SHP77 (cell line): ENCODE data around the gene CHD5.

Source experiments
- DNase-seq, 2 experiments: peaks; one replicate each; lab custom pipeline; 2025; lab: John Stamatoyannopoulos, UW

The CHD5 gene

DNA sequence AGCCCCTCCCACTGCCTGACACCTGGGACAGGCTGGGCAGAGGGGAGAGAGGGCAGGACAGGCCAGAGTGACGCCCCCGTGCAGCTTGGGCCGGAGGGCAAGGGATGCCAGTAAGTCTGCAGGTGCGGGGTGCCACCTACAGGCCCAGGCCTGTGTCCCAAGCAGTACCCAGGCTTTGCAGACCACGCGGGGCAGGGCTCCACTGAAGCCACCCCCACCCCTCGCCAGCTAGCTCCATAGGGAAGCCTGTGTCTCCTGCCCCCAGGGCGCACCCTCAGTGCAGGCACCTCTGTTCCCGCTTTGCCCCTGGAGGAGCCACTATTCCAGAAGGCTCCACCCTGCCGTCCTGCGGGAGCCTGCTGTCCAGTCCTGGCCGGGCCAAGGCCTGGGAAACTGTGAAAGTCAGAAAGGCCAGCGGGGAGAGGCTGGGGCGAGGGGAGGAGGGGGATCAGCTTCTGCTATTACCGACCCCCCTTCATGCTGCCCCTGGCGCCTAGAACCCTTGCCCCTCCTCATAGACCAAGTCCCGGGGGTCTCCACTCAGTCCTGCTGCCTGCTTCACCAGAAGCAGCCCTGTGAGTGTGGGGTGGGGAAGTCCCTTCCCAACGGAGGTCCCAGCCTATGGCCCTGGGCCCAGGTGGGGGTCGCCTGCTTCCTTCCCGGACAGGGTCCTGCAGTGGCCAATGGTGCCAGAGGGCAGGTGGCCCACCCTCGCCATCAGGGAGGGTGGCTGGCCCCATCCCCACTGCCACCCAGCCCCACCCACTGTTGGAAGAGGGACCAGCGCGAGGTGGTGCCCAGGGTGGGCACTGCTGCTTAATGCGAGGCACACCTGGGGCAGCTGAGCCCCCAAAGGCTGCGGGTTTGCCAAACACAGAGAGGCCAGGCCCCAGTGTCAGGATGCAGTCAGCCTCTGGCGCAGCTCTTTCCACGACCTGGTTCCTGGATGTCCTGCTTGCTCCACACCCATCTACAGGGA is 80.0 kb downstream of the CHD5 start:
- DNase-seq = no peak

DNA sequence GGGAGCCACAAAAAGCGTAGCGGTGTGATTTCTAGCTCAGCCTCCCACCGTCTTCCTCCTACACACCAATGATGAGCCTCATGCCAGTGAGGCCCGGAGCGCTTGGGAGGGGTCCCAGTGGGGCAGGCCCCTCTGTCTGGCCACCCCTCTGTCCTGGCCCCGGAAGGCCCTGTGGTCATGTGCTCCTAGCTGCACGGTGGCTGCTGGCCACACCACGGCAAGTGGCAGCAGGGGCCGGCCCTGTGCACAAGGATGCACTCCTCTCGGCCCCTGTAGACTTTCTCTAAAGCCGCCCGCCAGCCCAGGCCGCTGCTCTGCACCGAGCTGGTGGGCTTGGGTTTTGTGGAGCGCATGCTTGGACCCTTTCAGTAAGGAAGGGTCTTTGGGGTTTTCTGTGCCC is 80.8 kb downstream of the CHD5 start:
- DNase-seq = no peak

DNA sequence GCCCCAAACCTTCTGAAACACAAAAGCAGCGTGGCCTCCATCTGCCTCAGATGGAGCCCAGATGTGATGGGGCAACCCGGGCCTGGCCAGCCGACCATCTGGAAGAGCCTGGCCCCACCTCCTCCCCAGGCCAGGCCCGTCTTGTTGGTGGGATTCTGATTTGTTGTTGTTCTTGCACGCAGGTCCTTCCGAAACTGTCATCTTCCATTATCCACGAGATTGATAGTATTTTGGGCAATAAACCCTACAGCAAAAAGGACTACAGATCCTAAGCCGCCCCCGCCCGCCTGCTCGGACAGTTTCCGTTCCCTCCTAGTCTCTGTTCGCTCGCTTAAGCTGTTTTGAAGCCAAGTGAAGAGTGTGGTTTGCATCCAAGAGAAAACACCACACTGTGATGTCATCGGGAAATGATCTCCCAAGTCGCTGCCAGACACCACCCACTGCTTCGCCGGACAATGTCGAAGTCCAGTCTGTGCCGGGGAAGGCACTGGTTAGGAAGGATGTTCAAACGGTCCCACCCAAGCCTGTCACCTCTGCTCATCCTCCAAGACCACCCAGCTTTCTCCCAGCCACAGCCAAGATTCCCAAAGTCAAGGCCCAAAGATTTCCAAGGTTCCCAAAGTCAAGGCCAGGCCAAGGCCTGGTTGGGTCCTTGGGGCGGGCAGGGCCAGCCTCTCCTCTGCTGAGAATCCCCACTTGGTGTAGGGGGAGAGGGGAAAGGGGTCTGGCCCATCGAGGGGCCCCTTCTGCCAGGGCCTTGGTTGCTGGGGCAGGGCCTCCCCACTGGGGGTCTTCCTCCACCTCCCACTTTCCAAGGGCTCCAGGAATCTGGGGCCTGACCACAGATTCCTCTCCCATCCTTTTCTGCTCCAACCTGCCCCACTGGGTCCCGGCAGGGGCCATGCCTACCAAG is 81.6 kb downstream of the CHD5 start:
- no peak for DNase-seq

DNA sequence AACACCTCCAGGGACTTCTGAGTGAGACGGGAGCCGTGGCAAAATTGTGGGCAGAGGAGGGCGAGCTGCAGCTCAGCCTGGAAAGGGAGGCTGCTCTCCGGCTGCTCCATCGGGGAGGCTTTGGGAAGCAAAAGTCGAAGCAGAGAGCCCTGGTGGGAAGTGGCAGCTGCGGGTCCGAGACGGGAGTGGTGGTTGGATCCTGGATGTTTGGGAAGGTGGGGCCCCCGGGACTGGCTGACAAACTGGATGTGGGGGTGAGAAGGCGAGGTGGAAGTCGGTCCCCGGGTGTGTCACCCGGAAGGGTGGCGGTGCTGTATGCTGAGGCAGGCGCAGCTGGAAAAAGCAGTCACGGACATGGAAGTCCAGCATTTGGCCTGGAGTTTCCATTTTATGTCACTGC is 82.3 kb downstream of the CHD5 start:
- no peak for DNase-seq

DNA sequence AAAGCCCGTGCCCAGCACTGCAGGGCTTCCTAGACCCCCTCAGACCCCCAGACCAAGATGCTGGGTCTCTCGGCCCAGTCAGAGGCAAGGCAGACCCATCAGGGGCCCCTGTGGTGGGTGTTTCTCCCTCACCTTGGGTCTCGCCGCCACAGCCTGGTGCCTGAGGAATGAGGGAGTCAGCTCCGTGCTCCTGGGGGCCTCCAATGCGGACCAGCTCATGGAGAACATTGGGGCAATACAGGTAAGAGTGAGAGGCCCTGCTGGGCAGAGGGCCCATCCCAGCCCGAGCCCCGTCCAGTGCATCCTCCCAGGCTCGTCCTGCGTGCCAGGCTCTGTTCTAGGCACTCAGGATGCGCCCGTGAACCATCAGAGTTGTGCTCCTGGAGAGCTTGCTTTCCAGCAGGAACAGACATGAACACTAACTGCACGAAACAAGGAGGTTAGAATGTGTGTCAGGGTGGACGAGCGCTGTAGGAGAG is 83.0 kb downstream of the CHD5 start:
- no peak for DNase-seq

DNA sequence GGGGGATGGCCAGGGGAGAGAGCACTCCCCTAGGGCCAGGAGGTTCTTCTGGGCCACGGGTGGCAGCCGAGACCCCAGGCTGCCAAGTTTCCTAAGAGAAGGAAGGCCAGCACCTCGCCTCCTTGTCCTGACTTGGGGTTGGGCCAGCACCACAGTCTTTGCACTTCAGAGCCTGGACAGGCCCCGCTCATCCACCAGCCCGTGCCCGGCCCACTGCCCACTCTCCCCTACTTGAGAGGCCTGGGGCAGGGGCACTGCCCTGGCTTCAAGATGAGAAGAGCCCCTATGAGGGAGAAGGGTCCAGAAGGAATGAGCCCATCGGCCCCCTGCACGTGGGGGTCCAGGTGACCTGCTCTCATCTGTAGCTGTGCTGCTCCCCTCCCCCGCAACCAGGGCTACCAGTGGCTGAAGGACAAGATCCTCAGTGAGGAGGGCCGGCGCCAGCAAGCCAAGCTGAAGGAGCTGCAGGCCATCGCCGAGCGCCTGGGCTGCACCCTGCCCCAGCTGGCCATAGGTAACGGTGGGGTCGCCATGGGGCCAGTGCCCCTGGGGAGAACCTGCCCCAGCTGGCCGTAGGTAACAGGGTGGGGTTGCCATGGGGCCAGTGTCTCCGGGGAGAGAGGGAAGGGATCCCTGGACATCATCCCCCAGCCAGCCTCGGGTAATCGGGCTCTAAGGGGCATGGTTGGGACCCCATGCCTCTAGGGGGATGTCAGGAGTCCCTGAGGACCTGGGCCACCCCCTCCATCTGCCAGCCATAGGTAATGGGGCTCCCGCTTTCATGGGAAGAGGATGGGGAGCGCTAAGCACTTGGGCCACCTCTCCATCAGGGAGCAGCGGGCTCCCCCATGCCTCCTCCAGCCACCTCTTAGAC is 83.6 kb downstream of the CHD5 start:
- no peak for DNase-seq

DNA sequence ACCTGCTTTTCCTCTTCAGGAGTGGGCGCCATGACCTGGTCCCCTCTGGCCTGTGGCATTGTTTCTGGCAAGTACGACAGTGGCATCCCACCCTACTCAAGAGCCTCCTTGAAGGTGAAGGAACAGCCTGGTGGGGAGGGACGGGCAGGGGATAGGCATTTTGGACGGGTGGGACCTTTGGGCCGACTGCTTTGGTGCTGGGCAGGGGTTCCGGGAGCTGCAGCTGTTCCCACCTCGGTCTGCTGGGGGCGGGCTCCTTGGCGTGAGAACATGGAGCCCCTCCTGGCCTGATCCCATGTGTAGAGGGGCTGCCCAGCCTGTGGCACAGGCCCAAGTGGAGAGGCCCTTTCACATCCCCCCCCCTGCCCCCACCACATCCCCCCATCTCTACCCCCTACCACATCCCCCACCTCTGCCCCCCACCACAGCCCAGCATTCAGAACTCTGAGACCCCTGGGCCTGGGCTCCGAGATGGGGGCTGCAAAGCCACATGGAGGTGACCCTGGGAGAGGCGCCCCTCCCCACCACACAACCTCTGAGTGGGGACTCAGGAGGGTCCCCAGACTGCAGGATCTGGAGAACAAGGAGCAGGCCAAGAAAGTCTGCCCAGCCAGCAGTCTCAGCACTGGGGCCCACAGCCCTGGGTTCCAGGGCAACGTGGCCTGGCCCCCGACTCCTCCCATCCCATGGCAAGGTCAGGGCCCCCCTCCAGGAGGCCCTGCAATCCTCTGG is 84.4 kb downstream of the CHD5 start:
- DNase-seq = no peak

DNA sequence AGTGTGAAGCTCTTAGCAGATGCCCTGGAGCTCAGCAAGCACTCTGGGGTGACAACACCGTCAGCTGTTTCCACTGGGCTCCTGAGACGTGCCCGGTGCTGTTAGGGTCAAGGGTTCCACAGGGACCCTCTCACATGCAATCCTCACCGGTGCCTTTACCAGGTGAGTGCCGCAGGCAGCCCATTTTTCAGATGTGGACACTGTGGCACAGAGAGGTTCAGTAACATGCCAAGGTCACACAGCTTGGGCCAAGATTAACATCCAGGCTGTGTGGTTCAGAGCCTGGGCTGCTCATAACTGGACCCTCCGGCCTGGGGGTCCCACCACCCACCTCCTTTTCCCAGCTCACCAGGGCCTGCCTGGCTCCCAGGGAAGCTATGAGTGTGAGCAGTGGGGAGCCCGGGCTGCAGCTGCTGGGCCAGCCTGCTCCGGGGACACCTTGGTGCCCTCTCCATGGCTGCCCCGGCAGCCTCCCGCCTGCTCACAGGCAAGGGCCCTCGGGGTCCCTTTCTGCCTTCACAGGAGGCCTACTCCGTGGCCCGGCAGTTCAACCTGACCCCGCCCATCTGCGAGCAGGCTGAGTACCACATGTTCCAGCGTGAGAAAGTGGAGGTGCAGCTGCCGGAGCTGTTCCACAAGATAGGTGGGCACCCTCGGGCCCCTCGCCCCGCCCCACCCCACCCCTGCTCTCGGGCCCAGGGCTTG is 85.2 kb downstream of the CHD5 start:
- no peak for DNase-seq

DNA sequence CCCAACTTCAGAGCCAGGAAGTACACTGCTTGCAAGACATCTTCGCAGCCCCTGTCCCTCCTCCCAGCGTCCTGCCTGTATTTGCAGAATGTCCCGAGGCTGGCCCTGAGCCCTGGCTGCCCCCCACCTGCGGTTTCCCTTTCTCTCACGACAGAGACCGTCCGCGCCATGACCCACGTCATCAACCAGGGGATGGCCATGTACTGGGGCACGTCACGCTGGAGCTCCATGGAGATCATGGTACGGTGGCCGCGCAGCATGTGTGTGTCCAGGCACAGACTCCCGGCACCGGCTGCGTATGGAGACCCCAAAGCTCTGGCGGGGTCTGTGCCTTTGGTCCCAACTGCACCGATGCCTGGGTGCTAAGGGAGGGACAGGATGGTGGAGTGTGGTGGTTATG is 85.9 kb downstream of the CHD5 start:
- no peak for DNase-seq

DNA sequence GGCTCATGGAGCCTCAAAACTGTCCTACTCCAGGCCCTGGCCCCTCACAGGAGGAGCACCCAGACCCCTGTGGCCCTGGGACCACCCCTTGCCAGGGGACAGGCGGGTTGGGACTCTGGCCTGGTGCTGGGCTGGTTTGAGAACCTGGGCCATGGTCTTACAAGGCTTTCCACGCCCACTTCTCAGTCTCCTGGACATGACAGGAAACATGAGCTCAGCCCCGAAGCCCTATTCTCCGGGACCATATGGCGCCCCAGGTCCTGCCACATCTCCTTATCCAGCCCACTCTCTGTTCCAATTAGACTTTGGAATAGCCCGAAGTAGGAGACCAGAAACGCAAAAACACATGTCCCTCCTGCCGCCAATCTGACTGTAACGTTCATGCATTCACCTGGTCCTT is 86.5 kb downstream of the CHD5 start:
- DNase-seq = no peak

DNA sequence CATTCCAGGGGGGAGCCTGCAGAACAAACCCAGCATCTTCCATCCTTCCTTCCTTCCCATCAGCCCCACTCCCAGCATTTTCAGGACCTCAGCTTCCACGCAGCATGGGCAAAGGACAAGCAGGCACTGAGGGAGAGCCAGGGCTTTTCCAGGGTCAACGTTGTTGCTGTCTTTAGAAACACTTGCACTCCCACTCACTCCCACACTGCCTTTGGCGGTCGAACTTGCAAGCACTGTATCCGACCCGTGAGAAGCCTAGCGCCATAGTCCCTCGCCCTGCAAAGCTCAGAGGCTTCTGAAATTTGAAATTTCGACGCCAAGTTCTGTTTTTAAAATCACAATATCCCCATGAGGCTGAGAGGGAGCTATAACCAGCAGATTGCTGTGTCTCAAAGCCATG is 87.0 kb downstream of the CHD5 start:
- no peak for DNase-seq

DNA sequence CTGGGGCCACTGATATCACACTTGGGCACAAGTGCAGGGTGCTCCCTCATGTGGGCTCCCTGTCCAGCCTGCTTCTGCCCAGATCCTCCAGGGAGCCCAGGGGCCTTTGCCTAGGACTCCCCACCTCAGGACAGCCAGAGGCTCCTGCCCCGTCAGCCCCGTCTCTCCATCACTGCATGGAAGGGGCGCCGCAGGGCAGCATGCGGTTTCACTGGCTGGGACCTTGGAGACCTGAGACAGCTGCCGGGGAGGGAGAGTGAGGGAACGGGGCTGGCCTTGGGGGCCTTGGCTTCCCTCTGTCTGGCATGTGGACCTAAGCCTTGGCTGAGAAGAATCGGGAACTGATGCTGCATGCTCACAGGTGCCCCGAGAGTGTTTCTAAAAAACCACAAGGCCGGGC is 87.9 kb downstream of the CHD5 start:
- DNase-seq = no peak

DNA sequence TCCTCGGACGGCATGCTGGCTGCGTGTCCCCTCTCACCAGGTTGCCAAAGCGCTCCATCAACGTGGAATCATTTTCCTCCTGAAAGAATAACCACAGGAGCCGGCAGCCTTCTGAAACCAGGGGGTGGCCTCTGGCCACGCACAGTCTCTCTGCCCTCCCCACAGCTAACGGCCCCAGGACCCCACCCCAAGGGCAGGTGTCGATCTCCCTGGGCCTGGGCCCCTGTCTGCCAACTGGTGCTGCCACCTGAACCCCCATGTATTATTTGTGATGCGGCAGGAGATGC is 88.4 kb downstream of the CHD5 start:
- DNase-seq = no peak

DNA sequence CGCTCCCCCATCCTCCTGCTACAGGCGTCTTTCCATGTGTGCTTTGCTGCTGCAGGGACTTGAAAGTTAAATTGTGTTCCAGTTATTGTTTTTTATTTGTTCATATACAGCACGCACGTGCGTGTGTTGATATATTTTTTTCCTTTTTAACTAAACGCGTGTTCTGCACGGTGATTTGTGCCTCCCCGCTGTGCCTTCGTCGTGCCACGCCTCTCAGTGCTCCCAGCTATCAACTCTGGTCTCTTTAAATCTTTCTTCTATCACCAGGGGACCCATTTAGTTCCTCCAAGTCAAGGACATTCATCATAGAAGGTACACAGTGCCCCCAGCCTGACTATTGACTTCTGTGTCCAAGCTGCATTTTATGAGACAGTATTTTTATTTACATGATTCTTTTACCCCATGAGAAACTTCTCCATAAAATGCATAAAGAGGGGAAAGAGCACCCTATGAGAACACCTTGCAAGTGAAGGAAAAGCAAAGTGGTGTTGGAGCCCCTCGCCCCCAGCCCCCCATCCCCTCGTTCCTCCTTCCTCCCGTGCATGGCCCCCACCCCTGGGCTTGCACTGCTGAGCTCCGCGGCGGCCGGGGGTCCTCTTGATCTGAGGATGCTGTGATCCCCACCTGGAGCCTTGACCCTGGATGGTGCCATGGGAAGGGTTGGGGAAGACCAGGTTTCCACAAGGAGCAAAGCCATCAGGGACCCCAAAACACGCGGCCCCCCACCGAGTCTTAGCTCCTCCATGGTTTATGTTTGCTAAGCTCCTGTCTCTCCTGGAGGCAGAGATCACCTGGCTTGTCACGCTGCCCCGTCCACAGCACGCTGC is 88.9 kb downstream of the CHD5 start:
- DNase-seq = no peak

DNA sequence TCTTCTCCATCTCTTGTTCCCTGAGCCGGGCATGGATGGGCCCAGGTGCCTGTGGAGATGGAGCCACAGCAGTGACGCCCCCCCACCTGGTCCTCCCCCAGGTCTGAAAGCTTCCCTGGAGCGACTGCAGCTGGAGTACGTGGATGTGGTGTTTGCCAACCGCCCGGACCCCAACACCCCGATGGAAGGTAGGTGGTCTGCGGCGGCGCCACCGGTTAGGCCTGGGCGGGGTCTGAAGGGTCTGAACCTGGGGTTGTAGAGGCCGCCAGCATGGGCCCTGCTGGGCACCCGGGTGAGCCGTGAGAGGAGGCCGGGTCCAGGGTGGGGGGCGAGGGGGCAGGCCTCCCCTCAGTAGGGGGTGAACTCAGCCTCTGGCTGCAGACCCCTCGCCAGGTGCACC is 89.8 kb downstream of the CHD5 start:
- no peak for DNase-seq

DNA sequence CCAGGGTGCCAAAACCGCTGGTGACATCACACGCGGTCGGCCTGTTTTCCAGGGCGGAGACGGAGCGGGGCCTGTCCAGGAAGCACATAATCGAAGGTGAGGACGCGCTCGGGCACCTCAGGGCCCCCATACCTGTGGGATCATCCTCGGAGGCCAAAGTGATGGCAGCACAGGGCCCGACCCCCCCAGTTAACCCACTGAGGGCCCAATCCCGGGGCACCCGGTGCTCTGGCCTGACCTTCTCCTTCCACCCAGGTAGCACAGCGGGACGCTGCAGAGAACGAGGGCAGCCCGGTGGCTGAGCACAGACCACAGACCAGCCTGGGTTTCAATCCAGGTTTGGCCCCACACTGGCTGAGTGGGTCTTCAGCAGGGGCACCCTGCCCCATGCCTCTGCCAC is 91.2 kb downstream of the CHD5 start:
- no peak for DNase-seq

DNA sequence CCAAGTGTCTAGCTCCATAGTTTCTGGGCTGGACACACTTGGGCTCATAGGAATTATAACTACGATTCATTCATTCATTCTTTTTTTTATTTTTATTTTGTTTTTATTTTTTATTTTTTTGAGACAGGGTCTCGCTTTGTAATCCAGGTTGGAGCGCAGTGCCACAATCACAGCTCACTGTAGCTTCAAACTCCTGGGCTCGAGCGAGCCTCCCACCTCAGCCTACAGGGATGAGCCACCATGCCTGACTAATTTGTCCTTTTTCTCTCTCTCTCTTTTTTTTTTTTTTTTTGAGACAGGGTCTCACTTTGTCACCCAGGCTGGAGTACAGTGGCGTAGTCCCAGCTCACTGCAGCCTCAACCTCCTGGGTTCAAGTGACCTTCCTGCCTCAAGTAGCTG is 92.2 kb downstream of the CHD5 start:
- no peak for DNase-seq

DNA sequence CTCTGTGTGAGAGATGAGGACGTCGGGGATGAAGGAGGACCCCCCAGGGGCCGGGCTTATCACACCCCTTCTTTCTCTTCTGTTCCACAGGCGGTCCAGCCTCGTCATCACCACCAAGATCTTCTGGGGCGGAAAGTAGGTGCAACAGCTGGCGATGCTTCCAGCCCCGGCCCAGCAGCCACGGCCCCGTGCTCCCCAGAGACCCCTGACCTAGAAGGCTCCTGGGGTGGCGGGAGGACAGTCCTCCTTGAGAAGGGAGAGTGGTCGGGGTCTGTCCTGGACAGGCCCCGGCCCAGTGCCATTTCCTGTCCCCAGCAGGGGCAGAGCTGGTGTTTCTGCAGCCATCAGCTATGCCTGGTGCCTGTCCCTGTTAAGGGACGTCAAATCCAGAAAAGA is 92.7 kb downstream of the CHD5 start:
- no peak for DNase-seq

DNA sequence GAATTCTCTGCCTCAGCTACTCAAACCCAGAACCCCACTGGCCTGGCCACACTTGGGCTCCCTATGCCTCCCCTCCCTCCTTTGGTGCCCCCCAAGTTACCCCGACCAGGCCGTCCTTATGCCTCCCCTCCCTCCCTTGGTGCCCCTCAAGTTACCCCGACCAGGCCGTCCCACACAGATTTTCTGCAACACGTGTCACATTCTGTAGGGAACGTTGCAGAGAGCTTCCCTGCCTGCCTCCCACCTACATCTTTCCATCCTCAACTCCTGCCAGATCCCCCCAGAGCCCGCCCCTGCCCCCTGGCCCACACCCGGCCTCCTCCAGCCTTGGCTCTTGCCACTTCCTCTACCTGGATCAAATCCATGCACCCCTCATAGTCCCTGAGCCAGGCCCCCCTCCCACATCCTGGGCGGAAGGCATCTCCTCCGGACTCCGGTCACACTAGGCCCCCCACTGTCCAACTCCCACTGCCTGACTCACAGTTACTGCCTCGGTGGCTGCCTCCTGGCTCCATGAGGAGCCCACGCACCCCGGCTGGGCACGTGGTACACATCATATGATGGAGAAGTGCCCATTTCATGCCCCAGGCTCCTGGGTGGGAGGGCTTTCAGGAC is 93.3 kb downstream of the CHD5 start:
- no peak for DNase-seq
